A673 (cell line): Measurements from ENCODE around the gene PARD3. TPM values are rescaled to one million over a fixed set of nuclear protein-coding genes. Genes with fewer than 3 reads are reported as not detected.

ENCODE experiments used
- BruUV-seq: library from RNA; stranded (reverse); fragments of 400-500 nt; replicated peaks from 2 replicates; lab custom pipeline; 2021; lab: Mats Ljungman, UMichigan
- CTCF ChIA-PET: fragments of 300-600 bp; sonication (Branson Sonifier 250); formaldehyde crosslinking; loops from one replicate; lab custom pipeline; 2022; ENCODE audit warnings: antibody characterized with exemption; lab: Charles Lee
- POLR2A ChIA-PET: fragments of 300-600 bp; sonication (Branson Sonifier 250); formaldehyde crosslinking; loops from one replicate; lab custom pipeline; 2022; ENCODE audit warnings: antibody characterized with exemption; ENCODE audit not compliant: low non-redundant PET; lab: Charles Lee
- DNase-seq: peaks from one replicate; pipeline ENCODE4 v3.0.0-alpha.2; 2015; ENCODE audit warnings: low spot score
- H3K27ac ChIP-seq: fragments of 200-600 bp; sonication (generic); 2 replicates; pipeline ENCODE4 v1.5.1; 2016; ENCODE audit warnings: mixed run types, low read depth, mild to moderate bottlenecking, mixed read lengths, antibody characterized with exemption, low read length; ENCODE audit not compliant: poor library complexity, severe bottlenecking
- H3K27me3 ChIP-seq: fragments of 200-600 bp; sonication (generic); replicated peaks from 2 replicates; pipeline ENCODE4 v1.6.1; 2017; ENCODE audit warnings: mixed run types, low read depth, mild to moderate bottlenecking, mixed read lengths, antibody characterized with exemption, low read length; ENCODE audit not compliant: insufficient read depth, poor library complexity
- H3K36me3 ChIP-seq: fragments of 200-600 bp; sonication (generic); 2 replicates; pipeline ENCODE4 v1.6.1; 2016; ENCODE audit warnings: mixed run types, mild to moderate bottlenecking, mixed read lengths, antibody characterized with exemption, low read length; ENCODE audit not compliant: insufficient read depth, poor library complexity, severe bottlenecking
- H3K4me1 ChIP-seq: fragments of 200-600 bp; sonication (generic); 2 replicates; pipeline ENCODE4 v1.6.1; 2017; ENCODE audit warnings: mixed run types, mild to moderate bottlenecking, mixed read lengths, antibody characterized with exemption, low read length; ENCODE audit not compliant: insufficient read depth, poor library complexity, severe bottlenecking
- H3K4me3 ChIP-seq: fragments of 200-600 bp; sonication (generic); 2 replicates; pipeline ENCODE4 v1.5.1; 2016; ENCODE audit warnings: low read depth, mixed run types, mild to moderate bottlenecking, mixed read lengths, low read length; ENCODE audit not compliant: poor library complexity, severe bottlenecking
- H3K9me3 ChIP-seq: fragments of 200-600 bp; sonication (generic); 2 replicates; pipeline ENCODE4 v1.6.1; 2016; ENCODE audit warnings: mixed run types, low read depth, mild to moderate bottlenecking, mixed read lengths, antibody characterized with exemption, low read length; ENCODE audit not compliant: poor library complexity, severe bottlenecking
- EZH2 ChIP-seq: fragments of 200-600 bp; sonication (generic); IDR thresholded peaks from 2 replicates; pipeline ENCODE4 v1.6.1; 2017; ENCODE audit warnings: borderline replicate concordance, low read depth, mild to moderate bottlenecking, mixed read lengths, antibody characterized with exemption, low read length; ENCODE audit not compliant: poor library complexity, severe bottlenecking
- intact Hi-C: fragments of 100-400 bp; cut with micrococcal nuclease; formaldehyde crosslinking; loops from one replicate; pipeline ENCODE4 v1.10.0; 2022; ENCODE audit not compliant: unreplicated experiment
- total RNA-seq: library from RNA; stranded (reverse); gene quantifications from 2 replicates; pipeline ENCODE4 v1.2.3, GENCODE V29; 2021
- TF ChIP-seq, protein P1 (sequence below): fragments of 300-800, 200-600 bp; sonication (generic); conservative IDR thresholded peaks from 2 replicates; pipeline ENCODE4 v1.5.1; 2017; ENCODE audit warnings: low read depth, mild to moderate bottlenecking, antibody characterized with exemption, low read length, moderate library complexity, mixed read lengths

The PARD3 gene
- total RNA-seq, 1 experiment from 2014 or later: 28.0 TPM

DNA sequence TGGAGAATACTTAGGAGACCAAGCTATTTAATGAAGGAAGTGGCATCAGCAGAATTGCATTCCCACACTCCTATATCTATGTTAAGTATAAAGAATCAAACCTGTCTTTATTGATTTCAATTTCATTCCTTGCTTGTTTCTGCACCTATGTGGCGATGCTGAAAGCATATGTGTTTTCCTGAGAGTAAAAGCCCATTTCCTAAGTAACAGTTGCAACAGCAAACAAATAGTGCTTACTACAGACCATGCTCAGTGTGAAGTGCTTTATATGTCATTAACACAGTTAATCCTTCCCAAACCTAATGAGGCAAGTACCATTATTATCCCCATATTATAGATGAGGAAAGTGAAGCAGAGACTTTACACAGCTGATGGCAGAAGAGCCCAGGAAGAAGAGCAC lies 552.1 kb downstream of the PARD3 start:
- ChIA-PET POLR2A (no interaction called here), CTCF (interaction anchor here (0.5 kb wide), 1 partner anchor 204 kb away, joined by 5 read pairs; no protein-coding TSS in a partner anchor)
- TF ChIP-seq, protein P1, sequence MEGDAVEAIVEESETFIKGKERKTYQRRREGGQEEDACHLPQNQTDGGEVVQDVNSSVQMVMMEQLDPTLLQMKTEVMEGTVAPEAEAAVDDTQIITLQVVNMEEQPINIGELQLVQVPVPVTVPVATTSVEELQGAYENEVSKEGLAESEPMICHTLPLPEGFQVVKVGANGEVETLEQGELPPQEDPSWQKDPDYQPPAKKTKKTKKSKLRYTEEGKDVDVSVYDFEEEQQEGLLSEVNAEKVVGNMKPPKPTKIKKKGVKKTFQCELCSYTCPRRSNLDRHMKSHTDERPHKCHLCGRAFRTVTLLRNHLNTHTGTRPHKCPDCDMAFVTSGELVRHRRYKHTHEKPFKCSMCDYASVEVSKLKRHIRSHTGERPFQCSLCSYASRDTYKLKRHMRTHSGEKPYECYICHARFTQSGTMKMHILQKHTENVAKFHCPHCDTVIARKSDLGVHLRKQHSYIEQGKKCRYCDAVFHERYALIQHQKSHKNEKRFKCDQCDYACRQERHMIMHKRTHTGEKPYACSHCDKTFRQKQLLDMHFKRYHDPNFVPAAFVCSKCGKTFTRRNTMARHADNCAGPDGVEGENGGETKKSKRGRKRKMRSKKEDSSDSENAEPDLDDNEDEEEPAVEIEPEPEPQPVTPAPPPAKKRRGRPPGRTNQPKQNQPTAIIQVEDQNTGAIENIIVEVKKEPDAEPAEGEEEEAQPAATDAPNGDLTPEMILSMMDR: peak; percentile 51
- TF ChIP-seq EZH2: no peak
- DNase-seq: peak; percentile 26
- Histone ChIP-seq H3K9me3 (no peaks in the 10 kb centered on the region), H3K36me3 (no peaks in the 10 kb centered on the region), H3K4me3 (no peak overlapping the region), H3K27me3 (no peaks in the 10 kb centered on the region), H3K4me1 (no peaks in the 10 kb centered on the region), H3K27ac (no peak overlapping the region)
- intact Hi-C loops: no loop called here
- no TSS peak for BruUV-seq

DNA sequence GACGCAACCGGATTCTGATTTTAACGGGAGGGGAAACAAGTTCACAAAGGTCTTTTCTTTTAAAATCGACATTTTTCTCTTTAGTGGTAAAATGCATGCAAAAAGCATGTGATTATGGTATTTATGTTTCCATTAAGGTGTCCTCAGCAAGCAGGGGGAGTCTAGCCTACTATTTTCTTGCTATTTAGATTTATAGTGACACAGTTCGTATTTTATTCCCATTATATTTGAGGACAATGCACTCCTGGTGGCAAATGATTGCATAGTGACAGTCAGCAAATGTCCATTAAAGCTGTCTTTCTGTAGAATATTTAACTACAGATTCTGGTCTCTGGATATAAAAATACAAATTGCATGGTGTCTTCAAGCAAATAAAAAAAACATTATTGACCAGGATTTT lies 554.2 kb downstream of the PARD3 start:
- Histone ChIP-seq H3K4me1 (no peaks in the 10 kb centered on the region), H3K4me3 (no peak overlapping the region), H3K27me3 (no peaks in the 10 kb centered on the region), H3K27ac (no peak overlapping the region), H3K9me3 (no peaks in the 10 kb centered on the region), H3K36me3 (no peaks in the 10 kb centered on the region)
- ChIA-PET POLR2A (no interaction called here), CTCF (no interaction called here)
- DNase-seq: no peak
- intact Hi-C loops: no loop called here
- TF ChIP-seq, protein P1: no peak
- TF ChIP-seq EZH2: no peak
- no TSS peak for BruUV-seq

DNA sequence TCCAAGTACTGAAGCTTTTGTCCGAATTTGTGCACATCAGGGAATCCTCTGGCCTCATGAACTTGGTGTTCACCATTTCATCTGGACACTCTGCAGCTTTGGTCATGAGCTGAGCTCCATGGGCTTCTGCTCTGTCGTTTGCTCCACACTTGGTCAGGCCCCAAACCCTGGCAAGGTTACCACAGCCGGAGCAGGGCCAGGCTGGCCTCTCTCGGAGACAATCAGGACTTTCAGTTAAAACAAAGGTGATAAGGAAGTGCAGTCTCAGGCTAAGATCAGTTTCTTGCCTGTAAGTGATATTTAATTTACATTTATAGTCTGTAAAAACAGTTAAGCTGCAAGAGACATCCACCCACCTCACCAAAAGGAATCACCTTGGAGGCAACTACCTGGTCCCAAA lies 558.9 kb downstream of the PARD3 start:
- Histone ChIP-seq H3K4me3 (no peak overlapping the region), H3K4me1 (peaks cover 9% of the 10 kb centered on the region), H3K27me3 (no peaks in the 10 kb centered on the region), H3K36me3 (no peaks in the 10 kb centered on the region), H3K27ac (no peak overlapping the region), H3K9me3 (no peaks in the 10 kb centered on the region)
- CTCF ChIA-PET: no interaction called here
- BruUV-seq: no TSS peak
- no peak for DNase-seq
- POLR2A ChIA-PET: no interaction called here
- TF ChIP-seq, protein P1: no peak
- no peak for TF ChIP-seq EZH2
- intact Hi-C loops: loop anchor here (10.0 kb wide), 1 partner anchor 249 kb away; no protein-coding TSS in a partner anchor
